GM12892 (cell line): Measurements from ENCODE around the gene GOLGA6L2.

Experiments used
- POLR2AphosphoS5 ChIP-seq: IDR thresholded peaks from 2 replicates; pipeline ENCODE4 v1.6.1; 2011; ENCODE audit warnings: low read depth, low read length, control low read depth
- TAF1 ChIP-seq: IDR thresholded peaks from 2 replicates; pipeline ENCODE4 v1.6.1; 2011; ENCODE audit warnings: low read depth, mild to moderate bottlenecking, control low read depth, low read length, borderline replicate concordance

GRCh38 chr15:23440596-23440995 lies 6.4 kb downstream of the GOLGA6L2 start:
- TF ChIP-seq TAF1 = no peak
- TF ChIP-seq POLR2AphosphoS5 = no peak
